Measurements from ENCODE around the gene SUN3. TPM values are rescaled to one million over a fixed set of nuclear protein-coding genes. Genes with fewer than 3 reads are reported as not detected.

SUN3 gene
- total RNA-seq, 1 experiment from 2014 or later, result not detected

GRCh38 chr7:47947355-47947749 is 81.6 kb downstream of the SUN3 start:
- Histone ChIP-seq H2BK20ac (ENCODE audit: low read depth, low read length, poor library complexity, severe bottlenecking) (no peak overlapping the region), H2BK5ac (ENCODE audit: insufficient read length, low read length) (no peak overlapping the region), H3K14ac (ENCODE audit: insufficient read depth, low read length) (no peak overlapping the region), H3T11ph (ENCODE audit: low read length) (no peak overlapping the region), H4K8ac (replicated peaks; ENCODE audit: insufficient read length, low read depth, low read length) (no peak overlapping the region), H3K4me2 (ENCODE audit: insufficient read depth, insufficient read length, low read length) (no peak overlapping the region), H3K79me2 (ENCODE audit: insufficient read depth, low read length) (no peaks in the 10 kb centered on the region), H3K23ac (ENCODE audit: insufficient read length, low read depth, low read length) (no peak overlapping the region), H4K20me1 (ENCODE audit: control insufficient read depth, insufficient read depth, insufficient read length) (no peaks in the 10 kb centered on the region), H4K5ac (ENCODE audit: insufficient read length, low read depth, low read length) (no peak overlapping the region), H3K79me1 (ENCODE audit: insufficient read depth, low read depth, low read length, poor library complexity, severe bottlenecking) (no peaks in the 10 kb centered on the region), H3K4ac (ENCODE audit: low read depth, low read length) (no peak overlapping the region), H2BK15ac (ENCODE audit: low read depth, low read length) (no peak overlapping the region), H3K56ac (ENCODE audit: insufficient read length, low read depth, low read length) (no peak overlapping the region), H3K9me3 (ENCODE audit: control insufficient read depth, low read depth, low read length) (no peaks in the 10 kb centered on the region), H3K4me1 (ENCODE audit: insufficient read depth, low read length) (peaks cover 3% of the 10 kb centered on the region; the same call in 1 of the 2 replicates), H2AFZ (ENCODE audit: low read length) (no peak overlapping the region), H2AK5ac (ENCODE audit: insufficient read length, low read length) (no peak overlapping the region), H3K9ac (ENCODE audit: extremely low read depth, insufficient read length, low read length) (no peak overlapping the region), H3K27me3 (ENCODE audit: insufficient read depth, low read length) (no peaks in the 10 kb centered on the region), H3K18ac (ENCODE audit: insufficient read length, low read depth, low read length) (no peak overlapping the region), H3K23me2 (ENCODE audit: insufficient read length, low read depth, low read length, poor library complexity, severe bottlenecking) (no peaks in the 10 kb centered on the region), H2BK120ac (ENCODE audit: low read depth, low read length, poor library complexity, severe bottlenecking) (no peak overlapping the region), H4K91ac (ENCODE audit: insufficient read length, low read depth, low read length) (no peak overlapping the region), H2BK12ac (ENCODE audit: insufficient read length, low read depth, low read length) (no peak overlapping the region), H3K27ac (ENCODE audit: insufficient read length, low read depth, low read length) (no peak overlapping the region)
- H3K4me1 Mint-ChIP-seq, result peaks cover 25 to 38% of the 10 kb centered on the region in 2 experiments
- no peak for TF ChIP-seq CTCF (conservative IDR thresholded peaks at IDR 0.05)
- no peak for DNase-seq
- no peak overlapping the region for H3K4me3 Mint-ChIP-seq
- WGBS (ENCODE audit: extremely low coverage, insufficient read length, low lambda C conversion rate), result no CpG with 5 or more reads among the region's 7 CpGs
- no peaks in the 10 kb centered on the region for H3K9me3 Mint-ChIP-seq
- H3K36me3 Mint-ChIP-seq (ENCODE audit: insufficient read depth in 1 of 3, low read depth in 3 of 3), result no peaks in the 10 kb centered on the region
- no peaks in the 10 kb centered on the region; the same call in 1 of the 2 replicates for H3K27me3 Mint-ChIP-seq (ENCODE audit: low read depth)
- no peak overlapping the region for H3K27ac Mint-ChIP-seq
